NT2/D1 (cell line): ENCODE measurements around the gene ROBO1.

Experiments used
- DNase-seq: peaks from one replicate; pipeline ENCODE4 v3.0.0-alpha.2; 2011; ENCODE audit warnings: low read depth, low spot score
- H3K27me3 ChIP-seq: 2 replicates; pipeline ENCODE4 v1.6.0; 2011; ENCODE audit warnings: mild to moderate bottlenecking; ENCODE audit not compliant: insufficient read length, insufficient read depth
- H3K36me3 ChIP-seq: 2 replicates; pipeline ENCODE4 v1.6.1; 2011; ENCODE audit warnings: mild to moderate bottlenecking, low read length, mixed read lengths; ENCODE audit not compliant: insufficient read depth, insufficient read length
- H3K4me1 ChIP-seq: 2 replicates; pipeline ENCODE4 v1.5.1; 2011; ENCODE audit not compliant: insufficient read depth, insufficient read length
- H3K4me3 ChIP-seq: 2 replicates; pipeline ENCODE4 v1.5.1; 2011; ENCODE audit warnings: low read depth; ENCODE audit not compliant: insufficient read length
- H3K9ac ChIP-seq: 2 replicates; pipeline ENCODE4 v1.6.0; 2011; ENCODE audit warnings: low read depth; ENCODE audit not compliant: insufficient read length
- H3K9me3 ChIP-seq: 2 replicates; pipeline ENCODE4 v1.5.1; 2011; ENCODE audit warnings: mild to moderate bottlenecking, low read length; ENCODE audit not compliant: insufficient read depth
- SUZ12 ChIP-seq: IDR thresholded peaks from 2 replicates; pipeline ENCODE4 v1.6.1; 2011; ENCODE audit not compliant: insufficient read length, insufficient read depth; ENCODE audit errors: extremely low read depth
- YY1 ChIP-seq: IDR thresholded peaks from 2 replicates; pipeline ENCODE4 v1.6.1; 2011; ENCODE audit not compliant: insufficient read length, insufficient read depth
- ZNF274 ChIP-seq: IDR thresholded peaks from 2 replicates; pipeline ENCODE4 v1.6.1; 2011; ENCODE audit warnings: mild to moderate bottlenecking, low read depth, low read length

The ROBO1 gene

DNA sequence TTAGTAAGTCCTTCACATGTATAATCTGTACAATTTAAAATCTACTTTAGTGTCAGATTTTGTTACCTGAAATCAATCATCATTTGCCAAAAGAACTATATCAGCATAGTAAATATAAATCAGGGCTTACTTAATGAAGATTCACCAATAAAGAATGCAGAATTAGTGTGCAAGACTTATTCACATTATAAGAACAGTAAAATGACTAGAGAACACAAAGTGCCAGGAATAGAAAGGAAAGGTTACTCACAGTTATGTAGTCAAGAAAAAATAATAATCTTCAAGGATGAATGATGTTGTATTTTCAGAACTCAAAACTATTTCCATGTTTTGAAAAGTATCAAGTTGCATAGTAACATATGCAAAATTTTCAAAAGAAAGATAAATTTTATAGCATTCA is 891.9 kb downstream of the ROBO1 start:
- Histone ChIP-seq H3K36me3 (no peaks in the 10 kb centered on the region), H3K9me3 (no peaks in the 10 kb centered on the region), H3K9ac (no peak overlapping the region), H3K4me1 (no peaks in the 10 kb centered on the region), H3K27me3 (no peaks in the 10 kb centered on the region), H3K4me3 (no peak overlapping the region)
- DNase-seq, result no peak
- TF ChIP-seq ZNF274, result no peak
- TF ChIP-seq YY1, result no peak
- no peak for TF ChIP-seq SUZ12

- Histone ChIP-seq H3K36me3 (no peaks in the 10 kb centered on the region), H3K4me3 (no peak overlapping the region), H3K9me3 (no peaks in the 10 kb centered on the region), H3K9ac (no peak overlapping the region), H3K27me3 (no peaks in the 10 kb centered on the region), H3K4me1 (no peaks in the 10 kb centered on the region)
- no peak for TF ChIP-seq SUZ12
- TF ChIP-seq ZNF274, result no peak
- no peak for TF ChIP-seq YY1
- DNase-seq, result no peak
These were observed 892.4 kb downstream of the ROBO1 start for GRCh38 chr3:78875436-78875835.

- Histone ChIP-seq H3K27me3 (no peaks in the 10 kb centered on the region), H3K4me1 (no peaks in the 10 kb centered on the region), H3K4me3 (no peak overlapping the region), H3K9ac (no peak overlapping the region), H3K9me3 (no peaks in the 10 kb centered on the region), H3K36me3 (no peaks in the 10 kb centered on the region)
- TF ChIP-seq ZNF274 (no peak), YY1 (no peak), SUZ12 (no peak)
- DNase-seq, result no peak
These were observed 894.2 kb downstream of the ROBO1 start for GRCh38 chr3:78873641-78874040.

GRCh38 chr3:78872195-78872594 is 895.6 kb downstream of the ROBO1 start:
- TF ChIP-seq SUZ12 (no peak), YY1 (no peak), ZNF274 (no peak)
- H3K4me1 ChIP-seq, result no peaks in the 10 kb centered on the region
- no peaks in the 10 kb centered on the region for H3K27me3 ChIP-seq
- H3K36me3 ChIP-seq, result no peaks in the 10 kb centered on the region
- H3K9ac ChIP-seq, result no peak overlapping the region
- no peak for DNase-seq
- no peak overlapping the region for H3K4me3 ChIP-seq
- no peaks in the 10 kb centered on the region for H3K9me3 ChIP-seq

DNA sequence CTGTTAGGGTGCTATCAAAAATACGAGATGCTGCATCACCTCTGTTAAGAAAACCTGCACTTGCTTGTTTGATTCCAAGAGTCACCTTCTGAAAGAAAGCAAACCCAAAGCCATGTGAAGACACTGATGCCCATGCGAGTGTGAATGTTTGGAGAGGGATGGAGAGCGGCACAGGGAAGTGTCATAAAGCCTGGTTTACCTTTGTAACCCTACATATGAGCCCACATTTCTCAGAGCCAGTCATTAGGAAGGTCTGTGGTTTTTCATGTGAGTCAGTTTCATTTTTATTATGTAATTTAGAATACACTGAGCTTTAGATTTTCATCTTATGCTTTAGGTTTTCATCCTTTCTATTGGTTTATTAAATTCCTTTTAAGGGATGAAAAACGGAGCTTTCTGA is 896.8 kb downstream of the ROBO1 start:
- H3K36me3 ChIP-seq, result no peaks in the 10 kb centered on the region
- H3K9me3 ChIP-seq, result no peaks in the 10 kb centered on the region
- H3K4me1 ChIP-seq, result no peaks in the 10 kb centered on the region
- no peak overlapping the region for H3K4me3 ChIP-seq
- no peaks in the 10 kb centered on the region for H3K27me3 ChIP-seq
- DNase-seq, result no peak
- TF ChIP-seq YY1 (no peak), SUZ12 (no peak), ZNF274 (no peak)
- H3K9ac ChIP-seq, result no peak overlapping the region

- Histone ChIP-seq H3K9me3 (no peaks in the 10 kb centered on the region), H3K4me1 (no peaks in the 10 kb centered on the region), H3K9ac (no peak overlapping the region), H3K36me3 (no peaks in the 10 kb centered on the region), H3K27me3 (no peaks in the 10 kb centered on the region), H3K4me3 (no peak overlapping the region)
- DNase-seq, result no peak
- no peak for TF ChIP-seq SUZ12
- TF ChIP-seq YY1, result no peak
- no peak for TF ChIP-seq ZNF274
These were observed 897.3 kb downstream of the ROBO1 start for GRCh38 chr3:78870484-78870883.

DNA sequence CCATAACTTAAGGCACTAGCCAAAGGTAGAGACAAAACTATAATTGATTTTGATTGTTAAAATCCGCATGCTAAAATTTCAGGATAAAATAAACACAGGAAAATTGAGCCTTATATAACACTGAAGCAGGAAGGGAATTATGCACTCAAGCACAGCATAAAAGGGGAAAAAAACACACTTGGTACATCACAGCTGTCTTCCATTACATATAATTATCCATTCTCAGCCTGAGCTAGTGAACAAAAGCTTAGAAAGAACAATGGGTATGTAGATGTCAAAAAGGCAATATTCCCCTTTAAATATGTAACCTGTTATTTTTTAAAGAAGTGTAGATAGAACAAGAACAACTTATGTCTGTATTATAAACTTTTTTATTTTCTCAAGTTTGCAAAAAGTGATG is 899.2 kb downstream of the ROBO1 start:
- no peak for DNase-seq
- H3K9me3 ChIP-seq, result no peaks in the 10 kb centered on the region
- no peaks in the 10 kb centered on the region for H3K27me3 ChIP-seq
- no peaks in the 10 kb centered on the region for H3K4me1 ChIP-seq
- H3K9ac ChIP-seq, result no peak overlapping the region
- H3K36me3 ChIP-seq, result no peaks in the 10 kb centered on the region
- no peak for TF ChIP-seq ZNF274
- no peak for TF ChIP-seq YY1
- TF ChIP-seq SUZ12, result no peak
- H3K4me3 ChIP-seq, result no peak overlapping the region
